ENCODE measurements around the gene ADAMTS2.

ADAMTS2 gene

GRCh38 chr5:179381691-179382090, 36.4 kb upstream of the ADAMTS2 start:
- DNase-seq (ENCODE audit: low read depth, low spot score) = no peak
- CTCF ChIA-PET = interaction anchor here (1.0 to 1.8 kb wide), 2 partner anchors 22 to 214 kb away, joined by 3 to 5 read pairs; no protein-coding TSS in a partner anchor
- TF ChIP-seq CTCF (IDR thresholded peaks at IDR 0.05; ENCODE audit: insufficient read depth, low read length, missing control alignments) = no peak
- H3K4me3 ChIP-seq (ENCODE audit: low read depth, low read length) = no peak overlapping the region
- POLR2A ChIA-PET = no interaction called here

- ChIA-PET POLR2A (no interaction called here), CTCF (interaction anchor here (1.8 kb wide), 1 partner anchor 213 kb away, joined by 5 read pairs; no protein-coding TSS in a partner anchor)
- no peak for TF ChIP-seq CTCF (IDR thresholded peaks at IDR 0.05; ENCODE audit: insufficient read depth, low read length, missing control alignments)
- no peak for DNase-seq (ENCODE audit: low read depth, low spot score)
- no peak overlapping the region for H3K4me3 ChIP-seq (ENCODE audit: low read depth, low read length)
Measured at GRCh38 chr5:179380211-179381035, 35.2 kb upstream of the ADAMTS2 start.

GRCh38 chr5:179379321-179379890, 34.1 kb upstream of the ADAMTS2 start:
- ChIA-PET CTCF (interaction anchor here (1.1 to 2.2 kb wide), 2 partner anchors 25 to 35 kb away, joined by 3 to 5 read pairs; no protein-coding TSS in a partner anchor), POLR2A (no interaction called here)
- no peak for DNase-seq (ENCODE audit: low read depth, low spot score)
- H3K4me3 ChIP-seq (ENCODE audit: low read depth, low read length) = no peak overlapping the region
- no peak for TF ChIP-seq CTCF (IDR thresholded peaks at IDR 0.05; ENCODE audit: insufficient read depth, low read length, missing control alignments)

GRCh38 chr5:179378441-179379271, 33.4 kb upstream of the ADAMTS2 start:
- CTCF ChIA-PET = interaction anchor here (1.1 to 2.2 kb wide), 3 partner anchors 25 to 34 kb away, joined by 3 to 5 read pairs (median 3); no protein-coding TSS in a partner anchor
- POLR2A ChIA-PET = interaction anchor here (0.9 kb wide), 1 partner anchor 26 kb away, joined by 3 read pairs; no protein-coding TSS in a partner anchor
- DNase-seq (ENCODE audit: low read depth, low spot score) = peak; percentile 80
- TF ChIP-seq CTCF (IDR thresholded peaks at IDR 0.05; ENCODE audit: insufficient read depth, low read length, missing control alignments) = no peak
- peak overlapping the region; percentile 29 for H3K4me3 ChIP-seq (ENCODE audit: low read depth, low read length)

- POLR2A ChIA-PET = interaction anchor here (0.9 kb wide), 1 partner anchor 26 kb away, joined by 3 read pairs; no protein-coding TSS in a partner anchor
- no peak for DNase-seq (ENCODE audit: low read depth, low spot score)
- CTCF ChIA-PET = interaction anchor here (1.1 to 2.2 kb wide), 2 partner anchors 28 to 34 kb away, joined by 3 to 5 read pairs; no protein-coding TSS in a partner anchor
- no peak for TF ChIP-seq CTCF (IDR thresholded peaks at IDR 0.05; ENCODE audit: insufficient read depth, low read length, missing control alignments)
- H3K4me3 ChIP-seq (ENCODE audit: low read depth, low read length) = peak overlapping the region; percentile 29
Measured at GRCh38 chr5:179378116-179378440, 32.8 kb upstream of the ADAMTS2 start.
